GM12878 (cell line): Measurements from ENCODE around the gene BRF1.

ENCODE experiments used
- GABPA ChIP-seq: IDR thresholded peaks from 2 replicates; pipeline ENCODE4 v1.6.1; 2014; ENCODE audit warnings: antibody characterized with exemption, low read depth, mild to moderate bottlenecking, inconsistent platforms
- MEF2B ChIP-seq: fragments of 450-650 bp; IDR thresholded peaks from 2 replicates; pipeline ENCODE4 v1.6.1; 2018; ENCODE audit warnings: mild to moderate bottlenecking, moderate library complexity; ENCODE audit not compliant: partially characterized antibody, poor library complexity, severe bottlenecking
- TF ChIP-seq, protein P1 (sequence below): IDR thresholded peaks from 2 replicates; pipeline ENCODE4 v1.6.1; 2012; ENCODE audit warnings: low read depth, low read length, improper control_type of control experiment
- TF ChIP-seq, protein P2 (sequence below): fragments of 450-650 bp; IDR thresholded peaks from 2 replicates; pipeline ENCODE4 v1.6.1; 2017; ENCODE audit warnings: mild to moderate bottlenecking
- TF ChIP-seq, protein P3 (sequence below), 3 experiments: IDR thresholded peaks in 2 of 3; conservative IDR thresholded peaks in 1 of 3; 2 replicates each; pipeline ENCODE4 v1.5.1; 2011; ENCODE audit warnings: low read depth in 3 of 3, low read length in 3 of 3, mild to moderate bottlenecking in 3 of 3, control low read depth in 2 of 3, moderate library complexity in 2 of 3, inconsistent platforms in 1 of 3, mixed read lengths in 1 of 3; ENCODE audit not compliant: control insufficient read depth in 2 of 3, insufficient read depth in 1 of 3; ENCODE audit errors: extremely low read depth in 1 of 3

DNA sequence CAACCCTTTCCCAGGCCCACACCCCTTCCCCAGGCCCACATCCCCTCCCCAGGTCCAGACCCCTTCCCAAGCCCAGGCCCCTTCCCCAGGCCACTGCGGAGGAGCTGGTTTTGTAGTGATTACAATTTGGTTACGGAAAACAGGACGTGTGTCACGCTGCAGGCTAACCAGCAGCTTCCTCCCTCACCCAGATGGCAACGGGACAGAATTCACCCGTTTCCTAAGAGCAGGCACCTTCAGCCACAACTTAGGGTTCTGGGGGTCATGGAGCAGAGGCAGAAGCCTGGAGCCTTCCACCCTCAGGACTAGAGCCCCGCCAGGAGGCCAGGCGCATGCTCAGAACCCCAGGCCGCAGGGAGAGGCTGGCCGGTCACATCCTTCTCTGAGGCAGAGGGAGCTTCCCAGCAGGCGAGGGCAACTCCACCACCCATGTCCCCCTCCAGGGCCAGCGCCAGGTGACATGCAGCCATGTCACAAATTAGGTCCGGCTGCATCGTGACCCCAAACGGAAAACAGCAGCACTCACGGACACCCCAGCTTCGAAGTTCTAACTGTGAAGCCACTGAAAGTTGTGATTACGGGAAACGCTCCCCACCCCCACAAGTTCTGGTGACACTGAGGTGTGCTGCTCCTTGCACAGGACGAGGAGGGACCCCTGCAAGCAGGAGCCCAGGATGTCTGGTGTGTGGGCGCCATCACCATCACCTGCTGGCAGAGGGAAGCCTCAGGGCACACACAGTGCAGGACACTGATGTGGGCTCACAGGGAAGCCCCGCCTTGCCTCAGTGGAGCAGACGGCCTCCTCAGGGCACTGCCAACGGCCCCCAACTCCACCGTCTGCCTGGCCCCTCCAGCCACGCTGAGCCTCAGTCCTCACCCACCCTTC, 7.7 kb downstream of the BRF1 start:
- TF ChIP-seq, protein P1, sequence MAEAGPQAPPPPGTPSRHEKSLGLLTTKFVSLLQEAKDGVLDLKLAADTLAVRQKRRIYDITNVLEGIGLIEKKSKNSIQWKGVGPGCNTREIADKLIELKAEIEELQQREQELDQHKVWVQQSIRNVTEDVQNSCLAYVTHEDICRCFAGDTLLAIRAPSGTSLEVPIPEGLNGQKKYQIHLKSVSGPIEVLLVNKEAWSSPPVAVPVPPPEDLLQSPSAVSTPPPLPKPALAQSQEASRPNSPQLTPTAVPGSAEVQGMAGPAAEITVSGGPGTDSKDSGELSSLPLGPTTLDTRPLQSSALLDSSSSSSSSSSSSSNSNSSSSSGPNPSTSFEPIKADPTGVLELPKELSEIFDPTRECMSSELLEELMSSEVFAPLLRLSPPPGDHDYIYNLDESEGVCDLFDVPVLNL = no peak
- TF ChIP-seq MEF2B = no peak
- TF ChIP-seq, protein P2, sequence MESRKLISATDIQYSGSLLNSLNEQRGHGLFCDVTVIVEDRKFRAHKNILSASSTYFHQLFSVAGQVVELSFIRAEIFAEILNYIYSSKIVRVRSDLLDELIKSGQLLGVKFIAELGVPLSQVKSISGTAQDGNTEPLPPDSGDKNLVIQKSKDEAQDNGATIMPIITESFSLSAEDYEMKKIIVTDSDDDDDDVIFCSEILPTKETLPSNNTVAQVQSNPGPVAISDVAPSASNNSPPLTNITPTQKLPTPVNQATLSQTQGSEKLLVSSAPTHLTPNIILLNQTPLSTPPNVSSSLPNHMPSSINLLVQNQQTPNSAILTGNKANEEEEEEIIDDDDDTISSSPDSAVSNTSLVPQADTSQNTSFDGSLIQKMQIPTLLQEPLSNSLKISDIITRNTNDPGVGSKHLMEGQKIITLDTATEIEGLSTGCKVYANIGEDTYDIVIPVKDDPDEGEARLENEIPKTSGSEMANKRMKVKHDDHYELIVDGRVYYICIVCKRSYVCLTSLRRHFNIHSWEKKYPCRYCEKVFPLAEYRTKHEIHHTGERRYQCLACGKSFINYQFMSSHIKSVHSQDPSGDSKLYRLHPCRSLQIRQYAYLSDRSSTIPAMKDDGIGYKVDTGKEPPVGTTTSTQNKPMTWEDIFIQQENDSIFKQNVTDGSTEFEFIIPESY = no peak
- no peak for TF ChIP-seq GABPA
- TF ChIP-seq, protein P3, sequence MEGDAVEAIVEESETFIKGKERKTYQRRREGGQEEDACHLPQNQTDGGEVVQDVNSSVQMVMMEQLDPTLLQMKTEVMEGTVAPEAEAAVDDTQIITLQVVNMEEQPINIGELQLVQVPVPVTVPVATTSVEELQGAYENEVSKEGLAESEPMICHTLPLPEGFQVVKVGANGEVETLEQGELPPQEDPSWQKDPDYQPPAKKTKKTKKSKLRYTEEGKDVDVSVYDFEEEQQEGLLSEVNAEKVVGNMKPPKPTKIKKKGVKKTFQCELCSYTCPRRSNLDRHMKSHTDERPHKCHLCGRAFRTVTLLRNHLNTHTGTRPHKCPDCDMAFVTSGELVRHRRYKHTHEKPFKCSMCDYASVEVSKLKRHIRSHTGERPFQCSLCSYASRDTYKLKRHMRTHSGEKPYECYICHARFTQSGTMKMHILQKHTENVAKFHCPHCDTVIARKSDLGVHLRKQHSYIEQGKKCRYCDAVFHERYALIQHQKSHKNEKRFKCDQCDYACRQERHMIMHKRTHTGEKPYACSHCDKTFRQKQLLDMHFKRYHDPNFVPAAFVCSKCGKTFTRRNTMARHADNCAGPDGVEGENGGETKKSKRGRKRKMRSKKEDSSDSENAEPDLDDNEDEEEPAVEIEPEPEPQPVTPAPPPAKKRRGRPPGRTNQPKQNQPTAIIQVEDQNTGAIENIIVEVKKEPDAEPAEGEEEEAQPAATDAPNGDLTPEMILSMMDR (IDR thresholded peaks at IDR 0.05 in 2 of 3, conservative IDR thresholded peaks at IDR 0.05 in 1 of 3; ENCODE audit: control insufficient read depth in 2 of 3, extremely low read depth in 1 of 3, insufficient read depth in 1 of 3, low read depth in 3 of 3, low read length in 3 of 3) = no peak
